GM10248 (cell line): ENCODE data around the gene CCN6.

ENCODE experiments used
- CTCF ChIA-PET: fragments of 300-600 bp; sonication (Branson Sonifier 250); formaldehyde crosslinking; extraction: SDS; loops from one replicate; lab custom pipeline; 2021; ENCODE audit warnings: antibody characterized with exemption; lab: Yijun Ruan, JAX
- POLR2A ChIA-PET: fragments of 350-650 bp; sonication (Branson Sonifier 250); formaldehyde crosslinking; extraction: SDS; loops from one replicate; lab custom pipeline; 2020; ENCODE audit warnings: antibody characterized with exemption; lab: Yijun Ruan, JAX
- DNase-seq: peaks from one replicate; pipeline ENCODE4 v3.0.0; 2012; ENCODE audit errors: extremely low spot score
- TF ChIP-seq, protein P1 (sequence below): IDR thresholded peaks from 2 replicates; pipeline ENCODE4 v1.5.1; 2012; ENCODE audit warnings: mild to moderate bottlenecking, low read depth; ENCODE audit errors: extremely low read depth, missing control alignments, control extremely low read depth

Gene CCN6

GRCh38 chr6:112038756-112039430, 15.0 kb upstream of the CCN6 start:
- CTCF ChIA-PET: interaction anchor here (1.0 to 7.5 kb wide), 8 partner anchors 11 to 780 kb away, joined by 3 to 101 read pairs (median 7); a partner anchor contains a TSS
- TF ChIP-seq, protein P1, sequence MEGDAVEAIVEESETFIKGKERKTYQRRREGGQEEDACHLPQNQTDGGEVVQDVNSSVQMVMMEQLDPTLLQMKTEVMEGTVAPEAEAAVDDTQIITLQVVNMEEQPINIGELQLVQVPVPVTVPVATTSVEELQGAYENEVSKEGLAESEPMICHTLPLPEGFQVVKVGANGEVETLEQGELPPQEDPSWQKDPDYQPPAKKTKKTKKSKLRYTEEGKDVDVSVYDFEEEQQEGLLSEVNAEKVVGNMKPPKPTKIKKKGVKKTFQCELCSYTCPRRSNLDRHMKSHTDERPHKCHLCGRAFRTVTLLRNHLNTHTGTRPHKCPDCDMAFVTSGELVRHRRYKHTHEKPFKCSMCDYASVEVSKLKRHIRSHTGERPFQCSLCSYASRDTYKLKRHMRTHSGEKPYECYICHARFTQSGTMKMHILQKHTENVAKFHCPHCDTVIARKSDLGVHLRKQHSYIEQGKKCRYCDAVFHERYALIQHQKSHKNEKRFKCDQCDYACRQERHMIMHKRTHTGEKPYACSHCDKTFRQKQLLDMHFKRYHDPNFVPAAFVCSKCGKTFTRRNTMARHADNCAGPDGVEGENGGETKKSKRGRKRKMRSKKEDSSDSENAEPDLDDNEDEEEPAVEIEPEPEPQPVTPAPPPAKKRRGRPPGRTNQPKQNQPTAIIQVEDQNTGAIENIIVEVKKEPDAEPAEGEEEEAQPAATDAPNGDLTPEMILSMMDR: no peak
- POLR2A ChIA-PET: no interaction called here
- no peak for DNase-seq

- TF ChIP-seq, protein P1: no peak
- POLR2A ChIA-PET: no interaction called here
- CTCF ChIA-PET: interaction anchor here (1.6 to 7.5 kb wide), 7 partner anchors 11 to 780 kb away, joined by 3 to 101 read pairs (median 8); a partner anchor contains a TSS
- no peak for DNase-seq
Measured at GRCh38 chr6:112039431-112039770, 14.5 kb upstream of the CCN6 start.

DNA sequence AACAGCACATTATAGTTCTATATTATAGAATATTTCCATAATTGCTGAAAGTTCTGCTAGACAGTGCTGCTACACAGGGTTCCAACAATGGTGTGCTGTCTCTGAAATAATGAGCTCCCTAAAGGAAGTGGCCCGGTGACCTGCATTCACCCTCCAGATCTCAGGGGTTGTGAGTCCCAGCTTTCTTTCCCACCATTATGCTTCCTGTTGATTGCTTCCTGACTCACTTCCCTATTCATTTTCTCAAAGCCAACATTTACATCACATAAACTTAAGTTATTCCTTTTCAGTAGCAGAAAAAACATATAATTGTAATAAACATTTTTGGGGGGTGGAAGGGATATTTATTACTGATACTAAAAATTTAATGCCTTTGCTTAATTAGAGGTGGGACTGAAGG, 12.9 kb upstream of the CCN6 start:
- POLR2A ChIA-PET: interaction anchor here (0.6 kb wide), 1 partner anchor 196 kb away, joined by 3 read pairs; no protein-coding TSS in a partner anchor
- TF ChIP-seq, protein P1: no peak
- CTCF ChIA-PET: interaction anchor here (0.7 to 7.5 kb wide), 13 partner anchors 9 to 782 kb away, joined by 3 to 101 read pairs (median 8); partner anchors contain the start of gene FYN
- DNase-seq: no peak

DNA sequence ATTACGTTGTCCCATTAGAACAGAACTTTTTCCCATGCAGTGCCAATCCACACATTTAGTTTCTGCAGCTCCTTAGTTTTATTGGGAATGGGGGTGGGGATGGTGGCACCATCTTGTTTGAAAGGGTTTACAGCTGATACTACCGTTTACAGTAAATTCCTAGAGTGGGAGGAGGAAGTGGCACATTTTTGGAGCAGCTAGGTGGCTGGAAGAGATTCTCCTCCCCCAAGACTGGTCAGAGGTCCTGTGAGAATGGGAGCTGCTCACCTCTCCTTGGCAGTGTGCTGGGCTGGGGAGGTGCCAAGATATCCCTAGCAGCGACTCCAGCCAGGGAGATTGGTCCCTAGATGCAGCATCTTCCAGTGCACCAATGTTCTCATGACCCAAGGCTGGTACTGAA, 12.4 kb upstream of the CCN6 start:
- CTCF ChIA-PET: interaction anchor here (1.0 to 7.5 kb wide), 25 partner anchors 9 to 782 kb away, joined by 3 to 101 read pairs (median 5); a partner anchor contains a TSS
- TF ChIP-seq, protein P1: no peak
- POLR2A ChIA-PET: interaction anchor here (0.6 kb wide), 1 partner anchor 196 kb away, joined by 3 read pairs; no protein-coding TSS in a partner anchor
- no peak for DNase-seq

- ChIA-PET POLR2A (interaction anchor here (0.7 kb wide), 1 partner anchor 44 kb away, joined by 5 read pairs; the partner anchor contains the start of genes FAM229B and TUBE1), CTCF (interaction anchor here (0.6 to 7.5 kb wide), 56 partner anchors 11 to 1033 kb away, joined by 3 to 101 read pairs (median 4); partner anchors contain the start of genes CCN6, FAM229B and TUBE1)
- TF ChIP-seq, protein P1: peak; percentile 98
- DNase-seq: peak; percentile 87
Measured at GRCh38 chr6:112043032-112044007, 10.6 kb upstream of the CCN6 start.

- CTCF ChIA-PET: interaction anchor here (0.7 to 7.5 kb wide), 22 partner anchors 8 to 785 kb away, joined by 3 to 101 read pairs (median 6); partner anchors contain the start of gene CCN6
- TF ChIP-seq, protein P1: no peak
- no peak for DNase-seq
- POLR2A ChIA-PET: no interaction called here
Measured at GRCh38 chr6:112044196-112044595, 9.7 kb upstream of the CCN6 start.
